ENCODE measurements around the gene LRIG1.

The LRIG1 gene

DNA sequence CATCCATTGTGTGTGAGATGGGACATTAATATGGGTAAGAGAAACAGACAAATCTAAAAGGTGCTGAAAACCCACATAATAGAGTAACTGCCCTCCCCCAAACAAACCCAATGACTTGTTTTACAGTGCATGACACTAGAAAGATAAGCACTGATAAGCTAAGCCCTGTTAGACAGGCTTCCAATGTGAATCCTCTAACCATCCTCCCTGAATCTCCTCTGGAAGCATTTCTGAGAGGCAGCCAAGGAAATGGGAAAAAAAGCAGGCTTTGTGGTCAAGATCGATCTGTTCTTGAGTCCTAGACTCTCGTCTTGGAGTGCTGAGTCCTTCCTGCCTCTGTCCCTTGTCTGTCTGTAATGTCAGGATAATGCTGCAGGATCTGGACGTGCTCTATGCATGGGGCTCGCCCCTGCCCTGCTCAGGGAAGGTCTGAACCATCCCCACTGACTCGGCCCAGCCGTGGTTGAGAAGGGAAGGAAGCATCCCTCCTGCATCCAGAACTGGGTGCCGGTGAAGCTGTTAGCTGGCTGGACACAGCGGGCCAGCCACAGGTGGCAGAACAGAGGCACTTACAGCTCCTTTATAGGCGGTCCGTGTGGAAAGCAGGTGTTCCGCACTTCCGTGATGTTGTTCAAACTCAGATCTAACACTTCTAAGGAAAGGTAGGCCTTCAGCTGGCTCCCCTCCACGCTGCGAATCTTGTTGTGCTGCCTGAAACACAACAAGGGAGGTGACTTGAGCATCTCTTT lies 84.1 kb downstream of the LRIG1 start:
- DNase-seq = no peak

DNA sequence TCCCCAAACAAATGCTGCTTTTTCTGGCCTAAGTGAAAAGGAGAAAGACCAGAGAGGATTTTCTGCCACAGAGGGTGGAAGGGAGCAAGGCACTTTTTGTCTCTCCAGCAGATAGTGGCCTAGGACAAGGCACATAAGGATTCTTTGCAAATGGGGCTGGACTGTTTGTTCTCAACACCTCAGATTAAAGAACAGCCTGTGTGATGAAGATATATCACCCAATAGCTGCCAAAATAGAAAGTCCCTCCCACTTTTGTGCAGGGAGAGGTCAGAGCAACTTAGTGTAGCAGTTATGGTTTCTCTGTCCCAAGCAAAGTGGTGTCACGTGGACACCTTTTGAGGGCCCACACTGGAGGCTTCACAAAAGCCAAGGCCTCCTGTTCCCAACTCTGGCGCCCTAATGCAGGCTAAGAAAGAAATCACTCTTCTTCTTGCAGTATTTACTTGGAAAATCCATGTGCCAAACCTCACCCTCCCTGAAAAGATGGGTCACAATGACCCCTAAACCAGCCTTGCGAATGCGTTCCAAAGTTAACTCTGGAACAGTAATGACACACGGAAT lies 84.9 kb downstream of the LRIG1 start:
- no peak for DNase-seq

DNA sequence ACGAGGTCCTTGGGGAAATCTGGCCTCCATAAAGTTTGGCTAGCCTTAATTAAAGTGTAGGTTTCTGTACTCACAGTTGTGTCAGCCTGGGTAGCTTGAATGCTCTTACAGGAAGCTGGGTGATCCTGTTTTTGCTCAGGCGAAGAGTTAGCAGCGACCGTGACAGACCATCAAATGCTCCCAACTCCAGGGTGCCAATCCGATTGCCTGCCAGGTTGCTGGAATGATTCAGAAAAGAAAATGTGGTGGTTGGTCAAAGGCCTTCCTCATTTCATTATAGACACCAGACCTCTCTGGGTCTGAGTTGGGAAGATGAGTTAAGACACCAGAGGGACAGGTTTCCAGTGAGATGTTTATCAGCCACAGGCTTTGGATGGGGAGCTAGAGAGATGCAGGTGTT lies 86.0 kb downstream of the LRIG1 start:
- DNase-seq = no peak

DNA sequence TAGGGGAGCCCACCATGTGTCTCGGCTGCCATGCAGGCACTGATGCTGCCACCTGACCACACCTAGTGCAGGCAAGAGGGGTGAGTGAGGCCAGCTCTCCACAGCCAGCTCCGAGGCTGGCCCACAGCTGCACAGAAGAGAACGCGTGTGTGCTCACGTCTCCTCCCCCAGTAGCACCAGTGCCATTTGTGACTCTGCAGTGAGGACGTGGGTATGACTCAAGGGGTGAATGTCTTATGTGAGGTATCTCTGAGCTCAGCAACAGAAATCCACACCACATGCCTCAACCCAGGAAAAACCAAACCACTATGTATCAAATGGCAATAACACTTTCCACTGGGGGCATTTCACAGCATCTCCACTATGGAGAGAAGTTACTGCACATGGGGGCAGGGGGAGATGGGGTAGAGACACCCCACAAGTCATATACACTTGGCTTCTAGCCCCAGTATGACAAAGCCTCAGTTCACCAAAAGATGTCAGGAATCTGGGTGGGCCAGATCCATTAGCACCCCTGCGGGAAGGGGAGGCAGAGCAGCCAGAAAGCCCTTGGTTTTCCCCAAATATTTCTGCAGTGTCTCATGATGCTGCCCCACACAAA lies 87.6 kb downstream of the LRIG1 start:
- no peak for DNase-seq

DNA sequence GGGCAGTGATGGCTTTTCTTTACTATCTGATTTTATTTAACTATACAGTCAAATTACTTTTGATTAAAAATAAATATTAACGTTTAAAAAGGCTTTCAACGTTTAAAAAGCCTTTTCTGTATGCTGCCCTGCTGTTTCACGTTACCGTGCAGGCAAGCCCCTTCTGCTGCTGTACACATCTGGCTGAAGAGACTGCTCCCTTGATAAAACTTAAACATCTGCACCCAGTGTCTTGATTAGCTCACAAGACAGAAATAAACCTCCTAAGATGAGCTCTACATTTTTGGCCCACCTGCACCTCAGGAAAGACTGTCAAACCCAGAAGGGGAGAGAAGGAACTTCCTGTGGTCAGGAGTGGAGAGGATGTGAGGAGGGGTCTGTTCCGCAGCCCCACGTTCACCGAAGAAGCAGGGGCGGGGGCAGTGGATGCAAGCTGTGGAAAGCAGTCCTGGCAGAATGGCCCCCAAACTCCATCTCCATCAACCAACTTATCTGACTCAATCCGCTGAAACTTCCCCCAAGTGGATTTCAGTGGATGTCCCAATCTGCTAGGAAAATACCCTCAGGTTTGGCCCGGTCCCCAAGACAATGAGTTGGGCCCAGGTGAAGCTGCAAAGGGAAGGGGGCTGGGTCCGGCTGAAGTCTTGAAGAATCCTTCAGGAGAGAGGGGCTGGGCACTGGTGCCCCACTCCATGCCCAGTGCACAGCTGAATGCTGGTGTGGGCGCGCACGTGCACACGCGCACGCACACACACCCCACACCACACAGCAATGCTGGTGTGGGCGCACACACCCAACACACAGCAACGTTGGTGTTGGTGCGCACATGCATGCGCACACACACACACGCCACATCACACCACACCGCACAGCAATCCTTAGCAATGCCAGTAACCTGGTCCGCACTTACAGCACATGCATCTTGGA lies 88.6 kb downstream of the LRIG1 start:
- DNase-seq = no peak

DNA sequence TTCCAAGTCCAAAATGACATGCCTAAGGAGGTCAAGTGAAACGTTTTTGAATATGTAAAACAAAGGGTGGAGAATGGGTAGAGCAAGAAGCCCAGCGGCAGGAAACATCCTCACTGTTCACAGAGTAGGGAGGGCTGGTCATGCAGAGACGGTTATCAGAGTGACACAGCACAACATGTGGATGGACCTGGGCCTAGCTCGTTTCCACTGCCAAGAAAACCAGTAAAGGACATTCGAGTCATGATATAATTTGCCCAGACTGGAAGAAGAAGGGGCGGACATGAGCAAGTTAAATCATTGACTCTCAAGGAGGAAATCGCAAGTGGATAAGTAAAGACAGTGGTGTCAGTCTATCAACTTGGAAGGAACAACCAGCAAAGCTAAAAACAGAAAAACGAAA lies 89.3 kb downstream of the LRIG1 start:
- DNase-seq = no peak

DNA sequence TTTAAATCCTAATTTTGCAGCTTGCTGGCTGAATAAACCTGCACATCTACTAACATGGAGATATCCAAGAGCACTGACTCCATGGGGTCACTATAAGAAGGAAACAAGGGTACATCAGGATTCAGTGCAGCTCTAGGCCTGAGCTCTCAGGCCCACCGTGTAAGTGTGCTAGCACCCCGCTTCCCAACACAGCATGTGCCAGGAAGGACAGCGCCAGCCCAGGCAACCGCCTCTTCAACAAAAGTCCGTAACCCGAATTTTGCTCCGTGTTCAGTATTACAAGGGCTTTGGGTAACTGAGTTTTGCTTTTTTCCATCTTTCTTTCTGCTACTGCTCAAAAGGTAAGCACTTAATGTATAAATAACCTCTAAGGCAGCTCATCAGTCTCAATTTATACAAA lies 89.8 kb downstream of the LRIG1 start:
- DNase-seq = no peak

DNA sequence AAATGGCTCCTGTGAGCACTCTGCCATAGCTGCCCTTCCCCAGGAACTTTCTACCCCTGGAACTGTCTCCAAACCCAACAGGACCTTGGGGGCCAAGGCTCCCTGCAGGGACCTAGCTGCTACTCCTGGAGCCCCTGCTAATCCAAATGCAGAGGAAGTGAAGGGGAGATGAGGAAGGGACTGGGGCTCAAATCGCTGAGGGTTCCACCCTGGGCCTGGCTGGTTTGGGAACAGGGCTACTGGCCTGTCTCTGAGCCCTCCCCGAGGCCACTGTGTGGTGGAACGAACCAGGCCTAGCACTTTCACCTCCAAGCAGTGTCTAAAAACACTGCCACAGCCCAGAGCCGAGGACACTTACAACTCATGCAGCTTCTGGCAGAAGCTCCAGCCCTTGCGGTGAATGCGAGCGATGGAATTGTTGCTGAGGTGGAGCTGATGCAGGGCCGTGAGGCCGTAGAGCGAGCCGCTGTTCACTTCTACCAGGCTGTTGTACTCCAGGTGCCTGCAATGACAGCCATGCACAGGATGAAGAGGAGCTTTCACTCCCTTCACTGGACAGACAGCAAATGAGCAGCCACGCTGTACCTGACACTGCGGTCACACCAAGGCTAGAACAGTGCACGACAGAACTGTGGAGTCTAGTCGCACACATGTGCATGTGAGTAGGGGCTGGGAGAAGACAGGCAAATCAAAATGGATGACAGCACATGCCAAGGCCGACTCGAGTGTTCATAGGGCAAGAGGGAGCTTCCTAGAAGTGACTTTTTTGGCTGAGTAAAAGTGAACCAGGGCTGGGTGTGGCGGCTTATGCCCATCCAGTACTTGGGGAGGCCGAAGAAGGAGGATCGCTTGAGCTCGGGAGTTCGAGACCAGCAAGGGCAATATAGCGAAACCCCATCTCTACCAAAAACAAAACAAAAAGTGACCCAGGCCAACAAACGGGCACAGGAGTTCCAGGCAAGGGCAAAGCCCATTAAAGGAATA lies 90.8 kb downstream of the LRIG1 start:
- DNase-seq = no peak

DNA sequence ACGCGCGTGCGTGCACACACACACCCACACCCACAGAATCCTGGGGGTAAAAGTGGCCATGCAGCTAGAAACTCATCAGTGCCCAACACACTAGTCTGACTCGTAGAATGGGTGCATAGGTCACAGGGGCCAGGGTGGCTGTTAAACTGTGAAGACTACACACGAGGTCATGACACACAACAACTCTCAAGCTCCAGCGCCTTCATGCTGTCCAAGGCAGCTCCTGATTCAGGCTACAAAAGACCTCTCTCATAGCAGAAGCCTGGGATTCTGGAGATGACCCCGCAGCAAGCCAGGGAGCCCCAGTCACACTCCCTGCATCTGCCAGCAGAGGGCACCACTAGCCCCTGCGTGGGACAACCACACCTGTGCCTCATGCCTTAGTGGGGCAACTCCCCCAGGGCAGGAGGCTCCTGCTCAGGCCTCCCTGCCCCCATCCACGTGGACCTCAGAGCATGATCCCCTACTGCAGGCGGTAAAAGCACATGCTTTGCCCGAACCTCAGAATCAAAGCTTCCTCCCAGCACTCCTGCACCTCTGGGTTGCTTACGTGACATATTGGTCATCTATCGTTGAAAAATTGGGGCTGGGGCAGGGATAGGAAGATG lies 93.1 kb downstream of the LRIG1 start:
- no peak for DNase-seq

DNA sequence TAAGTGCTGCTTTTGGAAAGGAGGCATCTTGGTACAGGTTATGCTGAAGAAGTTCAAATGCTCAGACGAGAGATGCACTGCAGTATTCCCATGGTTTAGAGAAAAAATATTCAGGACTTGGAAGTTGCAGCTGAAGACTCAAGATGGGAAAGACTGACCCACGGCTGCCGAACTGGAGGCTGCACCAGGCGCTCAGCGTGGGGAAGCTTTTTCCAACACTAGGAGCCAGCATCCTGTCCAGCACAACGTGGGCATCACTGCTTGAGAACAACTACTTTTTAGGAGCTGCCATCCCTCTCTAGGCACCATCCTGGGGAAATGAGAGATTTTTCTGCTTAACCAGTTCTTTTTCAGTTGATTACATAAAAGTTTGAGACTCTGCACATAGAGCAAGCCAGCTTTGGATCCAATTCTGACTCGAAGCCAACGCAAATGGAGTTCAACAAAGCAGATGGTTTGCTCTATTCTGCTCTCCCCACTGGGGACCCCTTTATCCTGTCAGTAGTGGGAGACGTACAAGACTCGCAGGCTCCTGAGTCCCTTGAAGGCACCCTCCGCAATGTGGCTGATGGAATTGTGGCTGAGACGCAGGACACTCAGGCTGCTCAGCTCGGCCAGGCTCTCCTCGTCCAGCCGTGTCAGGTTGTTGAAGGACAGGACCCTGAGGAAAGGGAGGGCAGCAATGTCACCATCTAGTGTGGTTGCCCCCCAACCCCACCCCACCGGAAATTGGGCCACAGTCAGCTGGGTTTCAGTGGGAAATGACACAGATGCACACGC lies 93.8 kb downstream of the LRIG1 start:
- no peak for DNase-seq

DNA sequence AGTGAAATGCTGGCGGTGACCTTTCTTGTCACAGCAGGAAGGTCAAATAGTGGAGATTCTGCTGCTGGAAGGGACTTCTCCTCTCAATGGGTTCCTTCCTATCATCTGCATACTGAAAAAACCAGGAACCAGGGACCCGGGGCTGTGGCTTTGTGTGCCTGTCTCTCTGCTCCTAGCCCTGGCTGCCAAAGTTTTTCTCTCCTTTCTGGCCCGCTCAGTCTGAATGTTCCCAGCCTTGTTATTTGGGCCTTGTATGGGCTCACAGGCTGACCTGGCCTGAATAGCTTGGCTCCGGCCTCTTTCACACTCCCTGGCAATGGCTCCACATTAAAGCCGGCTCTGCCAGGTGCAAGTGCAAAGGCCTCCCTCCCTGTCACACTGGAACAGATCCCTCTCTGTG lies 94.7 kb downstream of the LRIG1 start:
- peak in 1 of 2 experiments; percentile 34 for DNase-seq

DNA sequence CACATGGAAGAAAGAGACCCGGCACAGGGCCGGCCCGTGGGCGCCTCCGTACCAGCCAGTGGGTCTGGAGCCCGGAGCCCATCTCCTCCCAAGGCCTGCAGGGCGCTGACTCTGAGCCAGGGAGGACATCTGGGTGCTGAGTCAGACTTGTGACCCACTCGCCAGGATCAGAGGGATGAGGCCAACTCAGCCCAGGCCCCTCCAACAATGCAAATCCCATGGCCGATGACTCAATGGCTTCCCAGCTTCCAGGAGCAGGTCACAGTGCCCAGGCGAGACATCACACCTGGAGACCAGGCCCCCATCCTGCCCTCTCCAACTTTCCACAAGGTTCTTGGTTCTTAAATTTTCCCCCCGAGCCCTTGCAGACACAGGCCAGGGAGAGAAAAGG lies 95.1 kb downstream of the LRIG1 start:
- no peak for DNase-seq

DNA sequence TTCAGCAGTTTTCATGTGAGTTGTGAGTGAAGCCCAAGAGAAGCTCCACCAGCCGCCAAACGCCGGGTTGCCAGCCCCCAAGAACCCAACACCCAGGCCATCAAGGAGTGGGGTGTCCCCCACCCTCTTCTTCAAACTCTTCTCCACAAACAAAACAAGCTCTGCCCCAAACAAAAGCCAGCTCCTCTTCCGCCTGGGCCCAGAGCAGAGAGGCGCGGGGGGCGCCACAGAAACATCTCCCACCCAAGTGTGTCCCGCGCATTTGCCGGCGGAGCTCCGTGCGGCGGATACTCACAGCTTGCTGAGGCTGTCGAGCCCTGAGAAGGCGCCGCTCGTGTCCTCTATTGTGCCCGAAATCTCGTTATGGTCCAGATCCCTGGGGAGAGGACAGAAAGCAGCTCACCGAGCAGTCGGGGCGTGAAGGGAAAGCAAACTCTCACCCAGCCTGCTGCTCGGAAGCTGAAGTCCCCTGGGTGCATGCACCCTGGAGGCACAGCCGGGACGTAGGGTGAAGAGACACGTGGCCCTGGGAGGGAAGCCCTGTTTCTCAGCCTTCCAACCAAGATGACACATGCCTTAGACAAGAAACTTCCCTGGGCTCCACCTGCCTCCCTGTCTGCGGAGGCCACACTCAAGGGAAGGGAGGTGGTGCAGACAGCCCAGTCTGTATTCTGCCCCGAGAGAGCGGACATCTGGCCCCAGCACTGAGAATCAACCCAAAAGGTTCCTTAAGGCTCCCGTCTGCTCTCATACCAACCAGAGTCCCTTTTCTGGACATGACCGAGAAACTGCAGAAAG lies 95.7 kb downstream of the LRIG1 start:
- DNase-seq = no peak

DNA sequence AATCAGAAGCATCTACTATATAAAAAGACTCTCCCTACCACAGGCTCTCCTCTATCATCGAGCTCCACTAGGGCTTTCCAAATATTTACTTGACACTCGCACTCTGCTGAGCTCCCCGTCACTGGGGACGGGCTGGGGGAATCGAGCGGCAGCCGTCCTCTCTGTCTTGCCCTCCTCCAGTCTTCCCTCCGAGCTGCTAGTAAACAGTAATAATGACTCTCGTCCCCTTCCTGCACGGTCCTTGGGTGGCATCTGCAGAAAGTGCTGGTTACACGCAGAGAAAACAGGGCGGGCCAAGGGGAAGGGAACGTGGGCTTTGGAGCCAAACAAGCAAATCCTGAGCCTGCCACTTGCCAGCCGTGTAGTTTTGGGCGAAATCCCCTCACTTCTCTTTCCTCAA lies 96.6 kb downstream of the LRIG1 start:
- no peak for DNase-seq

DNA sequence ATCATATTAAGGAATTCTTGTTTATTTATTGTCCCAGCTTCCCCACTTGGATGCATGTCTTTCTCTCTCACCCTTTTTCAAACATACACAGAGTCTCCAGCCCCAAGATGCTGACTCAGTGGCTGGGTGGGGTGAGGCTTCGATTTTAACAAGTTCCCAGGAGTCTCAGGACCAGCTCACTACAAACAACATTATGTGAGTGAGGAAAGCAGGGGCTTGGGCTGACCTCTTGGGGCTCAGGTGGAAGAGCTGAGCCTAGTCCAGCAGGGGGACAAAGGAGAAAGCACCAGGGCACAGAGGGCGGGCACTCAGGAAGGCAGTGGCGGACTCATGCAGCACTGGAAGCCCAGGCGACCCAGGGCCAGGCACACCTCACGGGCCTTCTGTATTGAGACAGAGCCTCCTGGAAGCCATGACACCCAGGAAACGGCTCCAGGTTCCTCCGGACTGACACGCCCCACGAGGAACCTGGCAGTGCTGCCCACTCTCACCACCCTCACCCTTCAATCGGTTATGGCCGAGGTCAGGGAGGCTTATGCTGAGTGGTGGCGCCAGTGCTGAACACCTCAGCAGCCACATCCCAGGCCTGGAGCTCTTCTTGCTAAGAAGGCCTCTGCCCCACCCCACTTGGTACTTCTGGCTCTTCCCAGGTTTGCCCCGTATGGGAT lies 97.4 kb downstream of the LRIG1 start:
- no peak for DNase-seq

DNA sequence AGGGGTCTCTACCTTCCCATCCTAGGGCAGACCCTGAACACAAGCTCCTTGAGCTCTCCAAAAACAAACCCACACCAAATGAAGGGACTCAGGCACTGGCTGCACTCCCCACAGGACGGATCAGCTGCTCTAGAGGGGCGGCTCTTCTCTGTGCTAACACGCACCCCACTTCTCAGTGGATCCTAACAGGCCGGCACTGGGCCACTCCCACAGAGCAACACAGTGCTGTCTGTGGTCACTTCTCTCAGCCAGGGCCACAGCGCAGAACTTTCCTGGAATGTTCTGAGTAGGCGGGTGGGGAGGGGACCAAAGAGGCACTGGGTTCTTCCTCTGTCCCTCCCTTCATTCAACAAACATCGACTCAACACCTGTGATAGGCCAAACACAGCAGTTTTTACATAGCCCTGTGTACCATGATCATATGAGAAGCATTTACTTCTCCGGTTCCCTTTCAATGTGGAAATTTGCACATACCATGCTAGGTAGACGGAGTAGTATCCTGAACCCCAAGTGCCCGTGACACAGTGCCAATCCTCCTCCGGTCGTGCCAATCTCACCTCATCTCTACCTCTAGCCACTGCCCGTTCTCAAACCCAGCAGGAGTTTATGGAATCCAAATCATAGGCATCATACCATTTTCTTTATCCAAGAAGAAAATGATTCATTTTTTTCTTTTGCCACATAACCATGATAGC lies 98.1 kb downstream of the LRIG1 start:
- no peak for DNase-seq

DNA sequence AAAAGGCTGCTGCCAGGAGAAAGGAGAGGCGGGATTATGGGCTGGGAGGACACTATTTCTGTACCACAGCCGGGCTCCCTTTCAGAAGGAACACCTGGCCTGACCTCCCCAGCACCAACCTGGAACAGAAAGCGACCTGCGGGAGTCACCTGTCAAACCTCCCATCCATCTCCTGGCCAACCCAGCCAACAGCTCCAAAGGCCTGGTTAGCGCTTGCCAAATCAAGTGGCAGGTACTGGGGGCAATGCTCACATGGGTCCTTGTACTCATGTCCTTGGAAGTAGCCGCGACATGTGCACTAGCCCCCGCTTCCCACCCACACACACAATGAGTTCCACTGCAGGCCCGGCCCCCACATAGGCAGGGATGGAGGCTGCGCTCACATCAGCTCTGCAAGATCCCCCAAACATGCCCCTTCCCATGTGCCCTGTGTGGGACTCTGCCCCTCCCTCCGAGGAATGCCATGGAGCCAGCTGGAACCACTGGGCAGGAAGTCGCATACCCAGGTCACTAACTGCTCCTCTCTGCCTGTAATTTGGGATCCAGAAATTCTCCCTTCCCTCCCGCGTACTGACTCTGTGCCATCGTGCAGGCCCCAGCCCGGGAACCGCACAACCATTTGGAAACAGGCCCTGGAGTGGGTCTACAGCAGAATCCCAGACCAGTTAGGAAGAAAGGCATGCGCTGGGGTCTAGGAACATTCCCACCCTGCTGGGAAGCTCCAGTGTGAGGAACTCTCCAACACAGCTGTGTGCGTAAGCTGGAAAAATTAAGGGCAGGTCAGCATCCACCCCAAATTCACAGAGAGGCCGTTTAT lies 98.9 kb downstream of the LRIG1 start:
- DNase-seq = no peak

DNA sequence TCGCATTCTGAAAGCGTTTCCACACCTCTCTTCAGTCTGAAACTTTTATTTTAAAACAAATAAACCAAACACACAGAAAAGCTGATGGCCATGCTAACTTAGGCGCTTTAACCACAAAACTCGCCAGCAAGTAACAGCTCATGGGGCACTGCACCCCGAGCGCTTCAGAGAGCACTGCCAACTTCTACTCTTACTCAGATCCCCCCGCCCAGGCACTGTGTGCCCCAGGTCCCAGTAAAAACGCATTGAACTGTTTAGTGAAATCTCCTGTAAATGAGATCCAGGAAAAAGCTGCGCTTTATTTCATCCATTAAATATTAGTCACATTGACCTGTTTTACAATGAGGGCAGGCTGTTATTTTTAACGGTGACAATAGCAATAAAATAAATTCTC lies 99.7 kb downstream of the LRIG1 start:
- no peak for DNase-seq
